Activated naive CD4-positive, alpha-beta T cell treated with anti-CD3 and anti-CD28 coated beads, Interleukin-2, amount 50 U/mL, for 24 hours (primary cell): Measurements from ENCODE around the gene PSMB3.
"Not testable (repeated sequence)": the region's sequence is repeated elsewhere in the genome, so short reads cannot be mapped to it uniquely, and the experiment has no call there.

Source experiments
- H3K27ac Mint-ChIP-seq: one replicate; pipeline ENCODE4 v1.8.0; 2021; ENCODE audit warnings: mild to moderate bottlenecking, mixed read lengths
- H3K27me3 Mint-ChIP-seq: one replicate; pipeline ENCODE4 v1.8.0; 2021; ENCODE audit warnings: mixed read lengths
- H3K36me3 Mint-ChIP-seq: one replicate; pipeline ENCODE4 v1.8.0; 2021; ENCODE audit warnings: mixed read lengths
- H3K4me1 Mint-ChIP-seq: one replicate; pipeline ENCODE4 v1.8.0; 2021; ENCODE audit warnings: mixed read lengths
- H3K4me3 Mint-ChIP-seq: one replicate; pipeline ENCODE4 v1.8.0; 2021; ENCODE audit warnings: mild to moderate bottlenecking, mixed read lengths
- H3K9me3 Mint-ChIP-seq: one replicate; pipeline ENCODE4 v1.8.0; 2021; ENCODE audit warnings: mixed read lengths

Gene PSMB3

GRCh38 chr17:38789185-38789584 lies 36.6 kb downstream of the PSMB3 start:
- H3K4me3 Mint-ChIP-seq: no peak overlapping the region
- H3K27me3 Mint-ChIP-seq: no peaks in the 10 kb centered on the region
- peaks cover 2% of the 10 kb centered on the region for H3K36me3 Mint-ChIP-seq
- H3K4me1 Mint-ChIP-seq: peaks cover 23% of the 10 kb centered on the region
- H3K9me3 Mint-ChIP-seq: no peaks in the 10 kb centered on the region
- H3K27ac Mint-ChIP-seq: no peak overlapping the region

DNA sequence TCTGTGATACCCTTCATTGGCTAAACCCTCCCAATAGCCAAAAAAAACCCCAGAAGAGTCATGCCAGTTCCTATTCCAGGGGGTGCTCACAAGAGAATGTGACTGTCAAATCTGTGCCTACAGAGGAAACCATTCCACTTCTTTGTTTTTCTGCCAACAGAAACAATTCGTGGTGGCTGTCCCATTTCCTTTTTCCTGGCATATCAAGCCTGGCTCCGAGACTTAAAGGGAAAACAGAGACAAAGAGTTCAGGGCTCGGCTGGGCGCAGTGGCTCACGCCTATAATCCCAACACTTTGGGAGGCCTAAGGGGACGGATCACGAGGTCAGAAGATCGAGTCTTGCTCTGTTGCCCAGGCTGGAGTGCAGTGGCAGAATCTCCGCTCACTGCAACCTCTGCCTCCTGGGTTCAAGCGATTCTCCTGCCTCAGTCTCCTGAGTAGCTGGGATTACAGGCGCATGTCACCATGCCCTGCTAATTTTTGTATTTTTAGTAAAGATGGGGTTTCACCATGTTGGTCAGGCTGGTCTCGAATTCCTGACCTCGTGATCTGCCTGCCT lies 37.7 kb downstream of the PSMB3 start:
- H3K9me3 Mint-ChIP-seq, H3K4me3 Mint-ChIP-seq, H3K36me3 Mint-ChIP-seq, H3K27me3 Mint-ChIP-seq: not testable (repeated sequence)
- peak overlapping the region; percentile 41 for H3K27ac Mint-ChIP-seq
- peaks cover 31% of the 10 kb centered on the region for H3K4me1 Mint-ChIP-seq

DNA sequence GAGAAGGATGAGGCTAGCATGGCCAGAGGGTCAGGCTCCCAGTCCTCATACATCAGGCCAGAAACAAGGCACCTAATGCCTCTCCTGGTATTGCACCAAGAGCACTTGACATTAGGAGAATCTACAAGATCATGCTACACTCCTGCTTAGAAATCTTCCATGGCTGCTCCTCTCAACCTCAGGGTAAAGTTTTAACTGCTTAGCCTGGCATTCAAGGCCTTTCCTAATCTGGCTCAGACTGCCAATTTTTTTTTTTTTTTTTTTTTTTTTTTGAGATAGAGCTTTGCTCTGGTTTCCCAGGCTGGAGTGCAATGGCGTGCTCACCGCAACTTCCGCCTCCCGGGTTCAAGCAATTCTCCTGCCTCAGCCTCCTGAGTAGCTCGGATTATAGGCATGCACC lies 38.6 kb downstream of the PSMB3 start:
- no peaks in the 10 kb centered on the region for H3K27me3 Mint-ChIP-seq
- H3K36me3 Mint-ChIP-seq: no peaks in the 10 kb centered on the region
- H3K27ac Mint-ChIP-seq: no peak overlapping the region
- H3K4me1 Mint-ChIP-seq: peaks cover 40% of the 10 kb centered on the region
- H3K4me3 Mint-ChIP-seq: no peak overlapping the region
- no peaks in the 10 kb centered on the region for H3K9me3 Mint-ChIP-seq

DNA sequence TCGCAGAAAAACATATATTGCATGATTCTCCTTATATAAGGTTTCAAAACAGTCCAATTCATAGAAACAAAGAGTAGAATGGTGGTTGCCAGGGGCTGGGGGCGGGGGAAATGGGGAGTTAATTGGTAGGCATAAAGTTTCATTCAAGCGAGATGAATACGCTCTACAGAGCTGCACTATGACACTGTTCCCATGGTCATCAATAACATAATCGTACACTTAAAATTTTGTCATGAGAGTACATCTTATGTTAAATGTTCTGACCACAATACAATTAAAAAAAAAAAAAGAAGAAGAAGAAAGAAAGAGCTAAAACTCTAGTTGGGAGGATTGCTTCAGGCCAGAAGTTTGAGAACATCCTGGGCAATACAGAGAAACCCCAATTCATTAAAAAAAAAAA lies 41.7 kb downstream of the PSMB3 start:
- no peaks in the 10 kb centered on the region for H3K36me3 Mint-ChIP-seq
- no peak overlapping the region for H3K27ac Mint-ChIP-seq
- H3K27me3 Mint-ChIP-seq: no peaks in the 10 kb centered on the region
- H3K9me3 Mint-ChIP-seq: no peaks in the 10 kb centered on the region
- peaks cover 60% of the 10 kb centered on the region for H3K4me1 Mint-ChIP-seq
- no peak overlapping the region for H3K4me3 Mint-ChIP-seq

- Mint-ChIP-seq H3K27me3 (no peaks in the 10 kb centered on the region), H3K27ac (peak overlapping the region; percentile 16), H3K4me1 (peaks cover 60% of the 10 kb centered on the region), H3K4me3 (peak overlapping the region; percentile 93), H3K36me3 (peaks cover 6% of the 10 kb centered on the region), H3K9me3 (no peaks in the 10 kb centered on the region)
Measured at GRCh38 chr17:38796451-38797157, 44.1 kb downstream of the PSMB3 start.

- peak overlapping the region; percentile 93 for H3K4me3 Mint-ChIP-seq
- H3K27ac Mint-ChIP-seq: peak overlapping the region; percentile 16
- peaks cover 60% of the 10 kb centered on the region for H3K4me1 Mint-ChIP-seq
- no peaks in the 10 kb centered on the region for H3K27me3 Mint-ChIP-seq
- H3K36me3 Mint-ChIP-seq: peaks cover 6% of the 10 kb centered on the region
- no peaks in the 10 kb centered on the region for H3K9me3 Mint-ChIP-seq
Measured at GRCh38 chr17:38797158-38797490, 44.6 kb downstream of the PSMB3 start.

GRCh38 chr17:38797828-38798227 lies 45.3 kb downstream of the PSMB3 start:
- H3K36me3 Mint-ChIP-seq: peaks cover 8% of the 10 kb centered on the region
- H3K4me3 Mint-ChIP-seq: peak overlapping the region; percentile 93
- H3K4me1 Mint-ChIP-seq: peaks cover 55% of the 10 kb centered on the region
- no peaks in the 10 kb centered on the region for H3K27me3 Mint-ChIP-seq
- peak overlapping the region; percentile 93 for H3K27ac Mint-ChIP-seq
- no peaks in the 10 kb centered on the region for H3K9me3 Mint-ChIP-seq

GRCh38 chr17:38798614-38799500 lies 46.3 kb downstream of the PSMB3 start:
- Mint-ChIP-seq H3K4me3 (peak overlapping the region; percentile 93), H3K27ac (peak overlapping the region; percentile 93), H3K36me3 (peaks cover 9% of the 10 kb centered on the region), H3K27me3 (no peaks in the 10 kb centered on the region), H3K9me3 (no peaks in the 10 kb centered on the region), H3K4me1 (peaks cover 52% of the 10 kb centered on the region)

DNA sequence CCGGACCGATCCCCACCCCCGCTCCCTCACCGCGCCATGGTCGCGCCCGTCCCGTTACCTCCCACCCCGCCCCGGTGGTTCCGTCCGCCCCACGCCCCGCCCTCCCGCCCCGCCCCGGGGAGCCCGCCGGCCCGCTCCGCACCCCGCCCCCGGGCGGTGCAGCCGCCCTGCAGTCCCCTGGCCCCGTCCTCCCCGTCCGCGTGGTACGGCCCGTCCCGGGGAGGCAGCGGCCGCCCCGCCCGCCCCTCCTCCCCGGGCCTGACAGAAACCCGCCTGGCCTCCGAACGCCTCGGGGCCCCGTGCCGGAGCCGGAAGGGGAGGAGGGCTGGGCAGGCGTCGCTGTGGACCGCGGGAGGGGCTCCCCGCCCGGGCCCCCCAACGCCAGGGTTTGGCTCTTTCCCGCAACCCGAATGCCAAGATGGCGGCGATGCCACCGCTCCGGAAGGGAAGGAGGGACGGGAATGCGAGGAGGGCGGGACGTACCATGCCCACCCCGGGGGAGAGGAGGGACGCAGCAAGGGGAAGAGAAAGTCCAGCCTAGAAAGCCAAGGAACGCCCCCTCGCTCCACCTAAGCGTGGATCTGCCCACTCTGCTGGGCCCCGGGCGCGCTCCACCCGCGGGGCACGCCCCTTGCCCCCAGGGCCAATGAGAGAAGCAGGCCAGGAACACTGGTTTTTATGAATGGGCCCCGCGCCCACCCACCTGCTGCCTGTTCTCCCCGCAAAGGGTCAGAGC lies 47.1 kb downstream of the PSMB3 start, which contains the start of gene PIP4K2B:
Gene PIP4K2B, minus strand, starts transcription at position 56 of the 736 bp plus-strand sequence. CDS start 132 bp downstream, outside the sequence.
- Mint-ChIP-seq H3K4me3 (peak within 1 kb of the TSS; percentile 93), H3K4me1 (peaks cover 44% of the 10 kb centered on the region), H3K27ac (peak within 1 kb of the TSS; percentile 93), H3K9me3 (no peaks in the 10 kb centered on the region), H3K27me3 (no peaks in the 10 kb centered on the region), H3K36me3 (peaks cover 13% of the 10 kb centered on the region)

- Mint-ChIP-seq H3K27me3 (no peaks in the 10 kb centered on the region), H3K4me1 (peaks cover 40% of the 10 kb centered on the region), H3K4me3 (peak overlapping the region; percentile 92), H3K27ac (peak overlapping the region; percentile 92), H3K9me3 (no peaks in the 10 kb centered on the region), H3K36me3 (peaks cover 13% of the 10 kb centered on the region)
Measured at GRCh38 chr17:38800237-38800760, 47.8 kb downstream of the PSMB3 start.

DNA sequence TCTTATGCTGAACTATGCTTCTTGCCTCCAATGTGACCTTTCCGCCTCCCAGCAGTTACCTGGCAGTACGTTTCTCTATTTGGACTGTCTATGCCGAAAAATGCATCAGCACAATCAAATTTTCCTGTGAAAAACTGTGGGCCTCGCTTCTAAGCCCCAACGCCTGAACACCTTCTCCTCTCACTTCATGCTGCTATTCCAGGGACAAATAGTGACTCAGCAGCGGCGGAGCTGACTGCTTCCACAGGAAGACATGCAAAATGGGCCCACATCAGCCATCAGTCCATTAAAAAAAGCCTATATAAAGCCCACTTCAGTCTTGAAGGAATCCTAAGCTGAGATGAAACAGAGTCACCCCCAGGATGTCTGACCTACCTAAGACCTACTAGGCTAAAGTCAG lies 57.3 kb downstream of the PSMB3 start:
- Mint-ChIP-seq H3K36me3 (peaks cover 11% of the 10 kb centered on the region), H3K4me3 (no peak overlapping the region), H3K27me3 (no peaks in the 10 kb centered on the region), H3K27ac (no peak overlapping the region), H3K4me1 (no peaks in the 10 kb centered on the region), H3K9me3 (no peaks in the 10 kb centered on the region)
